ENCODE data around the gene EBF3.

EBF3 gene

GRCh38 chr10:129970465-129971364 lies 6.6 kb upstream of the EBF3 start:
- no peak for DNase-seq (ENCODE audit: low spot score)

- DNase-seq (ENCODE audit: low spot score), result no peak
Measured at GRCh38 chr10:129969911-129970464, 5.9 kb upstream of the EBF3 start.

DNA sequence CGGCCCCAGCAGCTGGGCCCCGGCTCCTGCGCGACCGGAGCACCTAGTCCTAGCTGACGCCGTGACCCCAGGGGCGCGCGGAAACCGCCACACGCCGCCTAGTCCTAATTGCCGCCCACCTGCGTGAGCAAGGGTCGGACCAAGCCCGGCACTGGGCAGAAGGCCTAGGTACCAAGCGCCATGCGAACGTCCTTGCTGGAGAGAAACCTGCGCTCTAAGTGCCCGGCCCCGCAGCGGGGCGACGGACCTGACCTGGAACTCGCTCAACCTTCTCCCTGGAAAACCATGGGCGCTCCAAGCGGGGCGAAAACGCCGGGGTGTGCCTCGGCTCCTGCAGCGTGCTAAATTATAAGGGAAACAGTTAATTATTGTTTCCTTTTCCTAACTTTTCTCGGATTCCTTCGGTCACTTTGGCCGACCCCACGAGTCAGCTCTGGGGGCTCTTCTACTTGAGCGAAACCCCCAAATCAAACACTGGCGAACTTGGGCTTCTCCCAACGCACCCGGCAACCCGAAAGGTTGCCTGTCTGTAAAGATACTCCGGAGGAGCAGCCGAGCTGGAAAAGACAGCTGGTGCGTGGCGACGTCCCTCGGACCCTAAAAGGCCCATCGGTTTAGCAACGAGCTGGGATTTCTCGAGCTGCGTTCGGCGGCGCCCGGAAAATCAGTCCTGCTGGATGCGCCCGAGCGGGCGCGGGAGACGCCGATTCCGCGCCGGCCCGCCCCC lies 5.3 kb upstream of the EBF3 start:
- no peak for DNase-seq (ENCODE audit: low spot score)

GRCh38 chr10:129968853-129969183 lies 4.7 kb upstream of the EBF3 start:
- peak; percentile 47 for DNase-seq (ENCODE audit: low spot score)

DNA sequence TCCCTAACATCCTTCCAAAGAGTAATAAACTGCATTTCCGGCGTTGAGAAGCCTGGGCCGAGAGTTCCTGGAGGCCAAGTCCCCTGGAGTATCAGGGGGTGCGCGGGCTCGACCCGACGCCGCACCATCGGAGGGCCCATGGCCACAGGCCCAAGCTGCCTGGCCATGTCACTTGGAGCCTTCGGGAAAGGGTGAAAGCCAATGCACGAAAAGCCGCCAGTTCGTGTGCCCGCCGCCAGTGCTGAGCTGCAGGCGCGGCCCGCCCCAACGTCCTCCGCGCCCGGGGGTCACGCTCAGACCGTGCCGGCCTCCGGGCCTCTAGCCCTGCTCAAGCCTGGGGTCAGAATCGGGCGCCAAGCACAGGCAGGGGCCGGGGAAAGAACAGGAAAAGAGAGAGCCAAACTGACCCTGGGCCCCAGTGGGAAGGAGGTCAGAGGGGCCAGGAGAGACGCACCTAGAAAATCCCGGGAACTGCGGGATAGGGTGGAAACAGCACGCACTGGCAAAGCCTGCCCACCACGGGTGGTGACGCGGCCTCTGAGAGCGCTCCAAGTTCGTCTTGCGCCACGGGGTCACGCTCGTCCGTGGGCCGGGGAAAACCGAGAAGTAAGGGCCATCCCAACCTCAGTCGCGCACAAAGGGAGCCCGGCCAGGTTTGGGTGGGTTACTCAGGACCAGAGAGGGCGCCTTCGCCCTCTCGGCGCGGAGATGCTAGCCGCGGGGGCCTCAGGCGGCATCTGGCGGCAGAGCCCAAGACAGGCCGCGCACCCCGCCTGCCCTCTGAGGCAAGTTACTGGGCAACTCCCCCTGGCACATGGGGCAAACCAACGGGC lies 4.2 kb upstream of the EBF3 start:
- DNase-seq (ENCODE audit: low spot score), result no peak

DNA sequence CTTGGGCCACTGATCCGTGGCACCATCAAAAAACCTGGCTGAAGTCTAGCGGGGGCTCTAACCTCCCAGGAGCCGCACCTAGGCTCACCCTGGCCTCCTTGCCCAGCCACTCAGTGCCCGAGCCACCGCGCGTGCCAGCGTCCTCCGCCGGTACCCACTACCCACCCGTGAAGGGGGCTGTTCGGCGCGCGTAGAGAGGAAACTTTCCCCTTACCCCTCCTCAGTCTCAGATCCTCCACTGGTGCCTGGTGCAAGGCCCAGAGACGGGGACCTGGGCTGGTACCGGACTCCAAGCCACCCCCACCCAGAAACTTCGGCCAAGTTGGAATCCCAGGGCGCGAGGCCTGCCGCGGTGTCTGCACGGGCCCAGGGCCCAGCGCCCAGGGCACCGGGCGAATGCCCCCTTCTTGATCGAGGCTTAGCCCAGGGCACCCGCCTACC lies 3.5 kb upstream of the EBF3 start:
- DNase-seq (ENCODE audit: low spot score), result no peak

DNA sequence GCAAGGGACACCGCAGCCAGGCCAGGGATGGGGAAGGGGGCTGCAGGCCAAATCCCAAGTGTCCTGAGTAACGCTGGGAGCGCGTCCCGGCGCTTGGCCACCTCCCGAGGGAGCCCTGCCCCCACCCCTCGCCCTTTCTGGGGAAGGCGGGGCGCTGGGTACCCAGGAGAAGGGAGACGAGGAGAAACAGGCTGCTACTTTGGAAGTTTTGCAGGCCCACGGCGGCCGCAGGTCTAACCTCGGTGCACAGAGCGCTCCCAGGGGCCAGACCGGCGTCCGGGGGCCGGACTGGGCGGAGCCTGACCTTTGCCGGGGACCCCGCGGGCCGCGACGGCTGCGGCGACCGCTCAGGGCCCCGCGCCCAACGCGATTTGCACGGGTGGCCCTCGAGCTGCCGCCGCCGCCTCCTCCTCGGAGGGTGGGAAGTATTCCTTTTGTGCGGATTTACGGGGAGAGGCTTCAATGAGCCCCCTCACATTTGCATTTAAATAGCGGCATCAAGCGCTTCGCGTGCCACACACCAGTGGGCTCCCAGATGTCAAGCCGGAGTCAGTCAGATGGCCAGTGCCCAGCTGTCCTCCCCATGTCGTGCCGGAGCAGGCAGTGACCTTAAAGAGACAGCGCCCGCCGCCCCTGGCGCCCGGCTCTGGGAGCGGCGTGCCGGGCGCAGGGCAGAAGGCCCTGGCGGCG lies 3.0 kb upstream of the EBF3 start:
- DNase-seq (ENCODE audit: low spot score), result no peak

DNA sequence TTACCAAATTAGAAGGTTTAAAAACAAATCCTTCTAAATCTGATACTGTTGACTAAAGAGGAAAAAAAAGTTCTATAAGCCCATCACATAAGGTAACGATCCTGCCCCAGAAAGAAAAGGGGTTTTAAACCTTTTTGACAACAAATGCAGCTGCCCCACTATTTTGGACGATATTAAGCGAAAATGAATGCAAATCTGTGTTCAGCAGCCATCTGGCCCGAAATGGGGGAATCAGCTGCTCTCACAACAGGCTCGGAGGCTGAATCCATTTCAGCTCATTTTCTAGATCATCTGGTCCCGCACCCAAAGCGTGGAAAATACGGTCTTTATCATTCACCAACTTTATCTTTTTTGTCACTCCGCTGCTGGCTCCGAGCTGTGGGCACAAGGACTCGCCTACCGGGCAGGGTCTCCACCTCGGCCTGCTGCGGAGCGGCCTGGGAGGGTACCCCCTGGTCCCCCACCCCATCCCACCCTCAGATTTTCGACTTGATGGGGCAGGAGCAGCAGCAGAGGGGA lies 2.4 kb upstream of the EBF3 start:
- no peak for DNase-seq (ENCODE audit: low spot score)

GRCh38 chr10:129965959-129966358 lies 1.9 kb upstream of the EBF3 start:
- DNase-seq (ENCODE audit: low spot score), result no peak

- DNase-seq (ENCODE audit: low spot score), result no peak
Measured at GRCh38 chr10:129965425-129965808, 1.3 kb upstream of the EBF3 start.

DNA sequence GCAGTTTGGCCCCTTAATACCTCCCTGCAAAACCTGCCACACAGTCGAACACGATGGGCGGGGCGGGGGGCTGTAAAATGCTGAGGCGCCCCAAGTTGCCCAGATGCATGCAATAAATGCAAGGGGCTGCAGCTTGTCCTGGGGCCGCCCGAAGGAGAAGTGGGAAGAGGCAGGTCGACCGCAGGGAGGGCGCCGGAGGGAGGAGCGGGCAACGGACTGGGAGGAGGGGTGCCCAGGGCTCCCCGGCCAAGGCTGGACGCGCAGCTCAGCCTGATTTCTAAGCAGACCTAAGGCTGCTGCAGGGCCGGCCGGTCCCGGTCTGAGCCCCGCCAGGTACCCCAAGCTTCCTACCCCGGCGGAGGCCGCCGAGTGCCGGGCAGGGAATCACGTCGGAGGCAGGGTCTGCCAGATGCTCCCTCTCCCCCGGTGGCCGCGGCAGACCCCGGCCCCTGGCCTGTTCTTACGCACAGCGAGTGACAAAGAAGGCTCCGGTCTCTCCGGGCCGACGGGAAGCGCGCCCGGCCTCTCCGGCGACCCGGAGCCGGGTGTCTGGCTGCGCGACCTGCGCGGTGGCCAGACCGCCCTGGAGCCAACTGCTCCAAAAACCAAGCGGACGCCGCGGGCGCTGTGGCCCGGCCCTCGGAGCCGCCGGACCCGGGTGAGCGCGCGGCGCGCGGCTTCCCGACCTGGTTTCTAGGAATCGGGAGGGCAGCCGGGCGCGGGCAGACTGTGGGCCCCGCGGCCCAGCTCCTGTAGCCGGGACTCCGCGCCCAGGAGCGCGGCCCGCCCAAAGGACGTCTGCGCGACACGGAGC lies 744 bp upstream of the EBF3 start:
- no peak for DNase-seq (ENCODE audit: low spot score)

DNA sequence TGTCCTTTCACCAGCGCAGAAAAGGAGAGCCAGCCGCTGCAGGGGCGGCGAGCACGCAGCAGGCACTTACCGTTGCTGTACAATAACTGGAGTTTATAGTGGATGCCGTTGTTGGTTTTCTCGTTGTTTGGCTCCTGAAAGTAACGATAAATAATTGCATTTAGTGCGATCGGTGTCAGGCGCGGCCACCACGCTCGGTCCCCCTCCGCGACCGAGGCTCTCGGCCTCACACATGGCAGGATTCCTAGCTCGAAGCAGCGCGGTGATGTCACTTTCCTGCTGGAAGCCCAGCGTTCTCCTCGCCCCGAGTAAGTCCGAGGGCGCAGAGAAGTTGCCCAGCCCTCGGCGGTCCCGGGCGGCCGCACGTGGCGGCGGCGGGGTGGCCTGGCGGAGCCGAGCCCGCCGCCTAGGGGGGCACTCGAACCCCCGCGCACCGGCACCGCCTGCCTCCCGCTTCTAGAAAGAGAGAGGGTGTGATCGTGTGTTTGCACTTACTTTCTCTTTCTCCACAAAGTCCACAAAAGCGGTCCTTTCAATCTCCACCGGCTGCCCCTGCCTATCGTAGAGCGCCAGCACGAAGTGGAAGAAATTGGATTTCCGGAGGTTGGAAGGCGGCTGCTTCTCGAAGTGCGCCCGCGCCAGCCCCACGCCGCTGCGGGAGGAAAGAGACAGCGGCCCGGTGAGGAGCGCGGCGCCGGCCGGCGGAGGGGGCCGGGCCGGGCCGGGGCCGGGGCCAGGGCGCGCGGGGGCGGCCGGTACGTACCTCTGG lies 1.0 kb downstream of the EBF3 start:
- DNase-seq (ENCODE audit: low spot score), result peak; percentile 27

GRCh38 chr10:129962031-129962871 lies 1.8 kb downstream of the EBF3 start:
- peak; percentile 22 for DNase-seq (ENCODE audit: low spot score)

DNA sequence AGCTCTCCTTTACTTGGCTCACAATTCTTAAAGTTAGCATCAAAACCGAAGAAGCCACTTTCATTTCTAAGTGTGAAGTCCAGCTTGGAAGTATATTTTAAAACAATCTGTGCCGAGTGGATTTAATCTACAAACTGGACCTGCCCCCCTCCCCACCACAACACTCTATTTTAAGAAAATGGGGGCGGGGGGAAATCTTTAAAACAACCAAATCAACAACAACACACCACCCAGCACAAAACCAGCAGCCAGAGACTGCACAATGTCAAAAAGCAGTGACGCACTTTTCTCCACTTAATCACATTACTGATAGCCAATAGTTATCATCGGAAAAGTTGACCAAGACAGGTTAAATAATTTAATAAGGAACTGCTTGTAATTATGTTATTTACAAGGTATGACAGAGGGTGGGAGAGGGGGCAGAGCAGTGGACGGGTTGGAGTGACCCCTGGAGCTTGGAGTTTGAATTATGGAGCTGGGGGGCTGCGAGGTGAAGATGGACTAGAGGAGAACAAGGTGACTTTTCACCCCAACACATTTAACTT lies 2.8 kb downstream of the EBF3 start:
- DNase-seq (ENCODE audit: low spot score), result no peak

DNA sequence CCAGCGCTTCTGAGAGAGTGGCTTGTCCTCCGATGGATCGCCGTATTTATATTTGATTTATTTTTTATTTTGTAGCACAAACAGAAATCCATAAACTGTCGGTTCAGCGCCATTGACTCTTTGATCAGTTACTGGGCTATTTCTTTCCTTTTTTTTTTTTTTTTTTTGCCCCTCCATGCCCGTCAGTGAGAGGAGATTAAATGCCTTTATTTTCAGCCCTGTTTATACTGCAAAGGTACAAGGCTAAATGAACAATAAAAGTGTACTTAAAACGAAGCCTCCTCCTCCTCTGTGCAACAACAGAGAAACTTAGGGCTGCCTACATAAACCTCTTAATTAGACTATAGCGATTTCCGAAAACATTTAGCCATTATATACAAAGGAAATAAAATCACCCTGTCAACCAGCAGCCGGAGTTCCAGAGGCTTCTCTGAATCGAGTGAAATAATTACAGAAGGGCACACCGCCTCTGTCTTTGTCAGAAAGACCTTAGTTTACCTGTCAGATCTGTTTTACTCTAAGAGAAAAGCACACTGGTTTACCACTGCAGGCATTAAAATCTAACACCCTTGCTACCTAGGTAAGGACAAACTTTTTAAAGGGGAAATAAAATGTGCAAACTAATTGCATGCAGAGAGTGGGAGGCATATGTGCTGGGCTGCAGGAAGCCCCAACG lies 3.5 kb downstream of the EBF3 start:
- no peak for DNase-seq (ENCODE audit: low spot score)

DNA sequence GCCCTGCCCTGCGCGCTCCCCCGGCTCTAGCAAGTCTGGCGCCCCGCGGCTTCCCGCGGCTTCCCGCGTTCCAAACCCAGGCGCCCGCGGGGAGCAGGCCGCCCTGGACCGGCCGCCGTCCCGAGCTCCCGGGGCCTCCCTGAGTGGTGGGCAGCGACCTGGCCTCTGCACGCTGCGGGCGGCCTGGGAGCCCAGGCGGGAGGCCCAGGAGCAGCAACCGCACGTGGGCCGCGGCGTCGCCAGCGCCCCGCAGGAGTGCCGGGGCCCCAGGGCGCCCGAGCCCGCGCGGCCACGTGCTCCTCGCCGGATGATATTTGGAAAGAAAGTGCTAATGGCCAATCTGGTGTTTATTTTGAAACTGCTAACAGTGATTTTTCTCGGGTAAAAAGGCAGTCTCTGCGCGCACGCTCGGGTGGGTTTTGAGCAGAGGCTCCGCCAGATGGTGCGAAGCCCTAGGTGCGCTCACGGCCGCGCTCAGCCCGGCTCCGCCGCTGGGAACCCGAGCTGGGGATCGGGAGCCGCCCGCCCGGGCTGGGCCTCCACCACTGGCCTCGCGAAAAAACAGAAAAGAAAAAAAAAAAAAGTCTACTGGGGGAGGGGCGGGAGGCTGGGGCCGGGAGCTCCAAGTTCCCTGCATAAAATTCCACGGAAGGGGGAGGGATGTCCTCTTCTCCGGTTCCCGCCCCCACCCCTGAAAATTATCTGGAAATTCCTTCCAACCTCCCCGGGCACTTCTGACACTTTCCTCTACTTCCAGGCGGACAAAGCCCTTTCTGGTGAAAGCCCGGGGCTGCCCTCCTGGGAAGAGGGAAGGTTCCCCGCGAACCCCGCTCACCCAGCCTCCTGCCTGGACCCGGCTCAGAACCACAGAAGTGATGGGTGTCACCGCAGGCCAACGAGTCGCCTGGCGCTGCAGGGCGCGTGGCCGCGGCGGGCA lies 4.3 kb downstream of the EBF3 start:
- no peak for DNase-seq (ENCODE audit: low spot score)

All from cerebellar cortex (tissue), 1 donor.